Neutrophil (primary cell): ENCODE data around the gene KIR3DL1.

ENCODE experiments used
- H3K27ac ChIP-seq: fragments of 200-600 bp; sonication (generic); 2 replicates; pipeline ENCODE4 v1.5.1; 2016; ENCODE audit warnings: mild to moderate bottlenecking, moderate library complexity
- H3K27me3 ChIP-seq: fragments of 200-600 bp; sonication (generic); 2 replicates; pipeline ENCODE4 v1.6.0; 2016; ENCODE audit warnings: mild to moderate bottlenecking
- H3K36me3 ChIP-seq: fragments of 200-600 bp; sonication (generic); 2 replicates; pipeline ENCODE4 v1.5.1; 2017
- H3K4me1 ChIP-seq, 2 experiments: fragments of 200-600 bp in 1 of 2; sonication (generic) in 1 of 2; 1 replicate in 1 of 2; 2 replicates in 1 of 2; pipeline versions ENCODE4 v1.5.1 to v1.6.1; 2013 to 2016; ENCODE audit warnings: low read depth in 1 of 2, low read length in 1 of 2, mild to moderate bottlenecking in 1 of 2, moderate library complexity in 1 of 2; ENCODE audit not compliant: control insufficient read depth in 1 of 2, insufficient read depth in 1 of 2
- H3K4me3 ChIP-seq, 2 experiments: fragments of 200-600 bp in 1 of 2; sonication (generic) in 1 of 2; 1 replicate in 1 of 2; 2 replicates in 1 of 2; pipeline ENCODE4 v1.5.1; 2013 to 2016; ENCODE audit warnings: low read depth in 1 of 2, low read length in 1 of 2, mild to moderate bottlenecking in 1 of 2, moderate library complexity in 1 of 2
- H3K9me3 ChIP-seq: fragments of 200-600 bp; sonication (generic); 2 replicates; pipeline ENCODE4 v1.5.1; 2016
- TF ChIP-seq, protein P1 (sequence below): fragments of 200-600 bp; sonication (generic); IDR thresholded peaks from 2 replicates; pipeline ENCODE4 v1.5.1; 2016; ENCODE audit warnings: antibody characterized with exemption

The KIR3DL1 gene

DNA sequence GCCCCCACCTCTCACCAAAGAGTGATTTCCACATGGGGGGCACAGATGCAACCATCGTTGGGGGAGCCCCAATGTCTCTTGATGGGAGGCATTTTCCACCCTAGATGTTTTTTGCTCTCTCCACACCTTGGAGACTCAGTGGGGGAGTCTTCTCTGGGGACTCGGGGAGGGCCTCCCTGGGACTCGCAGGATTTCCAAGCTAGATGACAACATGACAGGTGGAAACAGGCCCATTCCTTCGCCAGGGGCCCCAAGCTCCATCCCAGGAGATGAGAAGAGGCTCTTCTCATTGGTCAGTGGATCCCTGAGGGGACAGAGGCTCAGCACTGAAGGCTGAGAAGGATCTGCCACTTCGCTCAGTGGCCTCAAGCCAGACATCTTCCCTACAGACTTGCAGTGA lies 25.6 kb upstream of the KIR3DL1 start:
- no peak overlapping the region for H3K4me3 ChIP-seq
- H3K27me3 ChIP-seq, result peaks cover 11% of the 10 kb centered on the region
- H3K27ac ChIP-seq, result no peak overlapping the region
- no peaks in the 10 kb centered on the region for H3K36me3 ChIP-seq
- no peaks in the 10 kb centered on the region for H3K9me3 ChIP-seq
- peaks cover 31 to 34% of the 10 kb centered on the region in 2 experiments for H3K4me1 ChIP-seq
- TF ChIP-seq, protein P1, sequence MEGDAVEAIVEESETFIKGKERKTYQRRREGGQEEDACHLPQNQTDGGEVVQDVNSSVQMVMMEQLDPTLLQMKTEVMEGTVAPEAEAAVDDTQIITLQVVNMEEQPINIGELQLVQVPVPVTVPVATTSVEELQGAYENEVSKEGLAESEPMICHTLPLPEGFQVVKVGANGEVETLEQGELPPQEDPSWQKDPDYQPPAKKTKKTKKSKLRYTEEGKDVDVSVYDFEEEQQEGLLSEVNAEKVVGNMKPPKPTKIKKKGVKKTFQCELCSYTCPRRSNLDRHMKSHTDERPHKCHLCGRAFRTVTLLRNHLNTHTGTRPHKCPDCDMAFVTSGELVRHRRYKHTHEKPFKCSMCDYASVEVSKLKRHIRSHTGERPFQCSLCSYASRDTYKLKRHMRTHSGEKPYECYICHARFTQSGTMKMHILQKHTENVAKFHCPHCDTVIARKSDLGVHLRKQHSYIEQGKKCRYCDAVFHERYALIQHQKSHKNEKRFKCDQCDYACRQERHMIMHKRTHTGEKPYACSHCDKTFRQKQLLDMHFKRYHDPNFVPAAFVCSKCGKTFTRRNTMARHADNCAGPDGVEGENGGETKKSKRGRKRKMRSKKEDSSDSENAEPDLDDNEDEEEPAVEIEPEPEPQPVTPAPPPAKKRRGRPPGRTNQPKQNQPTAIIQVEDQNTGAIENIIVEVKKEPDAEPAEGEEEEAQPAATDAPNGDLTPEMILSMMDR, result no peak

- TF ChIP-seq, protein P1, result no peak
- Histone ChIP-seq H3K9me3 (no peaks in the 10 kb centered on the region), H3K27me3 (peaks cover 11% of the 10 kb centered on the region), H3K36me3 (no peaks in the 10 kb centered on the region), H3K4me1 (peaks cover 31 to 34% of the 10 kb centered on the region in 2 experiments), H3K27ac (no peak overlapping the region), H3K4me3 (no peak overlapping the region)
Measured at GRCh38 chr19:54791476-54791875, 24.8 kb upstream of the KIR3DL1 start.

DNA sequence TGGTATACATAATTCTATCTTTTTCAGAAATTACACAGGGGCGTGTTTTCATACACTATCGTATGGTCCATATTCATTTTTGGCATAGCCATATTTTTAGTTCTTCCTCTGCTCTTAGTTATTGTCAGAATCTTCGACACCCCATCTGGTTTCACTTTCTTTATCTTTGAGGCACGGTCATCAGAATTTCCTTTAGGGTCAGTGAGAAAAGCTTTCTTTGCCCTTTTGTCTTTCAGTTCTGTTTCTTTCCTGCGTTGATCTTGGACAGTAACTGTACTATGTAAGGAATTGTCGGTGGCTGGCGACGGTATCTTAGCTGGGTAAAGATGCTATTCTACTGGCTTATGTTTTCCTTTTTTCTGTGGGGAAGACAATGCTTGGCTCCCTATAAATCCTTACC lies 23.5 kb upstream of the KIR3DL1 start:
- Histone ChIP-seq H3K27ac (peak overlapping the region; percentile 64), H3K4me3 (peak overlapping the region; percentile 44 to 54), H3K4me1 (peaks cover 23% of the 10 kb centered on the region in 2 experiments), H3K36me3 (no peaks in the 10 kb centered on the region), H3K27me3 (peaks cover 11% of the 10 kb centered on the region), H3K9me3 (no peaks in the 10 kb centered on the region)
- TF ChIP-seq, protein P1, result no peak

DNA sequence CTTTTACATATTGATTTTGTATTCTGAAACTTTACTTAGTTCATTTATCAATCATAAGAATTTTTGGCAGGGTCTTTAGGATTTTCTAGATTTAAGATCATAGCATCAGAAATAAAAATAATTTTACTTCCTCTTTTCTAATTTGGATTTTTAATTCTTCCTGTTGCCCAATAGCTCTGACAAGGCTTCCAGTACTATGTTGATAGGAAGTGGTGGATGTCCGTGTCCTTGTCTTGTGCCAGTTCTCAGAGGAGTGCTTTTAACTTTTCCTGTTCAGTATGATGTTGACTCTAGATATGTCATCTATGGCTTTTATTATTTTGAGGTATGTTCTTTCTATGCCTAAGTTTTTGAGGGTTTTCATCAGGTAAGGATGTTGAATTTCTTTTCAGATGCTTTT lies 20.5 kb upstream of the KIR3DL1 start:
- peaks cover 12 to 14% of the 10 kb centered on the region in 2 experiments for H3K4me1 ChIP-seq
- no peak overlapping the region for H3K4me3 ChIP-seq
- no peaks in the 10 kb centered on the region for H3K9me3 ChIP-seq
- peak overlapping the region; percentile 57 for H3K27ac ChIP-seq
- peaks cover 11% of the 10 kb centered on the region for H3K27me3 ChIP-seq
- TF ChIP-seq, protein P1, result no peak
- no peaks in the 10 kb centered on the region for H3K36me3 ChIP-seq

GRCh38 chr19:54803410-54803809 lies 12.9 kb upstream of the KIR3DL1 start, which contains the start of gene KIR2DL4:
KIR2DL4 (plus strand) TSS chr19:54803610; CDS start chr19:54803652, 42 bp downstream.
- Histone ChIP-seq H3K4me1 (no peaks in the 10 kb centered on the region), H3K27me3 (peaks cover 19% of the 10 kb centered on the region), H3K9me3 (no peaks in the 10 kb centered on the region), H3K4me3 (no peak within 1 kb of the TSS), H3K36me3 (no peaks in the 10 kb centered on the region), H3K27ac (no peak within 1 kb of the TSS)
- TF ChIP-seq, protein P1, result no peak

DNA sequence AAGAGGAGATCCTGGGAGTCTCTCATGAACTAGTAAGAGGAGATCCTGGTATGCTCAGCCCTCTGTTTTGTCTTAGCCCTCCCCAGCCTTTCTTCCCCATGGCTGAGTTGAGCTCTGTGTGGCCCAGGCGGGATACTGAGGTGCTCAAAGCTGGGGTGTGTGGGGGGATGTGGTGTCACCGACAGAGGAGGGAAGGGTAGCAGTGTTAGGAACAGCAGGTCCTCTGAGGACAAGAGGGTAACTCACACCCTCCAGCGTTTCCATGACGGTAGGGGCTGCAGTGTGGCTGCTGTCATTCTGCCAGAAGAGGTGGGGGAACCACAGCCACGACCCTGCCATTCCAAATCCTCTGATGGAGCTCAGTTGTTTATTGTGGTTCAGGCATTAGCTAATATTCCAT lies 12.2 kb upstream of the KIR3DL1 start:
- Histone ChIP-seq H3K27ac (no peak overlapping the region), H3K4me1 (no peaks in the 10 kb centered on the region), H3K27me3 (peaks cover 24% of the 10 kb centered on the region), H3K36me3 (no peaks in the 10 kb centered on the region), H3K4me3 (no peak overlapping the region), H3K9me3 (no peaks in the 10 kb centered on the region)
- TF ChIP-seq, protein P1, result no peak
